GM18502 (cell line): ENCODE measurements around the gene PCSK9.

Experiments used
- ATAC-seq: cut with Tn5 transposase; IDR thresholded peaks from one replicate; pipeline ENCODE4 v1.9.1; 2021; ENCODE audit warnings: mild to moderate bottlenecking; ENCODE audit not compliant: unreplicated experiment, poor library complexity

Gene PCSK9

DNA sequence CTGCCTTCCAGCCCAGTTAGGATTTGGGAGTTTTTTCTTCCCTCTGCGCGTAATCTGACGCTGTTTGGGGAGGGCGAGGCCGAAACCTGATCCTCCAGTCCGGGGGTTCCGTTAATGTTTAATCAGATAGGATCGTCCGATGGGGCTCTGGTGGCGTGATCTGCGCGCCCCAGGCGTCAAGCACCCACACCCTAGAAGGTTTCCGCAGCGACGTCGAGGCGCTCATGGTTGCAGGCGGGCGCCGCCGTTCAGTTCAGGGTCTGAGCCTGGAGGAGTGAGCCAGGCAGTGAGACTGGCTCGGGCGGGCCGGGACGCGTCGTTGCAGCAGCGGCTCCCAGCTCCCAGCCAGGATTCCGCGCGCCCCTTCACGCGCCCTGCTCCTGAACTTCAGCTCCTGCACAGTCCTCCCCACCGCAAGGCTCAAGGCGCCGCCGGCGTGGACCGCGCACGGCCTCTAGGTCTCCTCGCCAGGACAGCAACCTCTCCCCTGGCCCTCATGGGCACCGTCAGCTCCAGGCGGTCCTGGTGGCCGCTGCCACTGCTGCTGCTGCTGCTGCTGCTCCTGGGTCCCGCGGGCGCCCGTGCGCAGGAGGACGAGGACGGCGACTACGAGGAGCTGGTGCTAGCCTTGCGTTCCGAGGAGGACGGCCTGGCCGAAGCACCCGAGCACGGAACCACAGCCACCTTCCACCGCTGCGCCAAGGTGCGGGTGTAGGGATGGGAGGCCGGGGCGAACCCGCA lies at the start of gene PCSK9:
Gene PCSK9, plus strand, starts transcription at position 207 of the 741 bp plus-strand sequence. Its CDS starts 290 bp downstream, at position 497.
- no peak for ATAC-seq

GRCh38 chr1:54989968-54990810 lies 49.2 kb upstream of the PCSK9 start:
- ATAC-seq: no peak

- ATAC-seq: no peak
Measured at GRCh38 chr1:54990916-54991315, 48.4 kb upstream of the PCSK9 start.

DNA sequence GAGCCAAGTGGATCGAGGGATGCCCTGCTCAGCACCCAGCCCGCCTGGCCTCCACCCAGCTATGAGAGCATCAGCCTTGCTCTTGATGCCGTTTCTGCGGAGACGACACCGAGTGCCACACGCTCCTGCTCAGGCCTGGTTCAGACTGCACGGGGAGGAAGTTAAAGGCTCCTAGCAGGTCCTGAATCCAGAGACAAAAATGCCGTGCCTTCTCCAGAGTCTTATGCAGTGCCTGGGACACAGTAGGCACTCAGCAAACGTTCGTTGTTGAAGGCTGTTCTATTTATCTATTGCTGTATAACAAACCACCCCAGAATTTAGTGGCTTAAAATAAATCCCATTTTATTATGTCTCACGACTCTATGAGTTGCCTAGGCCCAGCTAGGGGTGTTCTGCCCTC lies 47.4 kb upstream of the PCSK9 start:
- no peak for ATAC-seq

GRCh38 chr1:54993140-54993539 lies 46.2 kb upstream of the PCSK9 start:
- ATAC-seq: no peak

DNA sequence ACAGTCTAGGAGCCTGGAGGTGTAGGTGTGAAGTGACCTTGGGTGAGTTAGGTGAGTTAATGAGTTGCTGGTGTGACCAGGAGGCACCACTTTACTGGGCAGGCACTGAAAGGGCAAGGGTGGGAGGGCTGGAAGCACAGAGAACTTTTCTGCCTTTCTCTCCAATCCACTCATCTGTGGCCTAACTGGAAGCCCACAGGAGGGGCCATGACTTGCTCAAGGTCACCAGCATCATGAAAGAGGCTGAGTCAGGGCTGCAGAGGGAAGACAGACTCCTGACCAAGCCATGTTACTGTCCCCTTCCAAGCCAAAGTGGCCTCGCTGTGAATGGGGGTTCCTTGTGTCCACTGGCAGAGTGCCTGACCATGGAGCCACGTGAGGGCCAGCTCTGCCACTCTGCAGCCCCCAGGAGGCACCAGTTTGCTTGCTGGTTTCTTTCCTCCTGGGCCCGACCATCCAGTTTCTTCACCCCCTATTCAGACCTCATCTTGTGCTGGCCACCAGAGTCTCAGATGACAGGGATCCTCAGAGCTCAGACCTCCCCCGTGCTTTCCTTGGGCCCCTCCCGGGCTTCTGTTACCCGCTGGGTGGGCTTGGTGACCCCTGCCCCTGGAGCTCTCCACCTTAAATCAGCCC lies 44.9 kb upstream of the PCSK9 start:
- ATAC-seq: no peak

- ATAC-seq: no peak
Measured at GRCh38 chr1:54995013-54995760, 44.2 kb upstream of the PCSK9 start.

- ATAC-seq: no peak
Measured at GRCh38 chr1:54995835-54996234, 43.5 kb upstream of the PCSK9 start.

GRCh38 chr1:54996359-54996868 lies 42.9 kb upstream of the PCSK9 start:
- ATAC-seq: peak; percentile 82

DNA sequence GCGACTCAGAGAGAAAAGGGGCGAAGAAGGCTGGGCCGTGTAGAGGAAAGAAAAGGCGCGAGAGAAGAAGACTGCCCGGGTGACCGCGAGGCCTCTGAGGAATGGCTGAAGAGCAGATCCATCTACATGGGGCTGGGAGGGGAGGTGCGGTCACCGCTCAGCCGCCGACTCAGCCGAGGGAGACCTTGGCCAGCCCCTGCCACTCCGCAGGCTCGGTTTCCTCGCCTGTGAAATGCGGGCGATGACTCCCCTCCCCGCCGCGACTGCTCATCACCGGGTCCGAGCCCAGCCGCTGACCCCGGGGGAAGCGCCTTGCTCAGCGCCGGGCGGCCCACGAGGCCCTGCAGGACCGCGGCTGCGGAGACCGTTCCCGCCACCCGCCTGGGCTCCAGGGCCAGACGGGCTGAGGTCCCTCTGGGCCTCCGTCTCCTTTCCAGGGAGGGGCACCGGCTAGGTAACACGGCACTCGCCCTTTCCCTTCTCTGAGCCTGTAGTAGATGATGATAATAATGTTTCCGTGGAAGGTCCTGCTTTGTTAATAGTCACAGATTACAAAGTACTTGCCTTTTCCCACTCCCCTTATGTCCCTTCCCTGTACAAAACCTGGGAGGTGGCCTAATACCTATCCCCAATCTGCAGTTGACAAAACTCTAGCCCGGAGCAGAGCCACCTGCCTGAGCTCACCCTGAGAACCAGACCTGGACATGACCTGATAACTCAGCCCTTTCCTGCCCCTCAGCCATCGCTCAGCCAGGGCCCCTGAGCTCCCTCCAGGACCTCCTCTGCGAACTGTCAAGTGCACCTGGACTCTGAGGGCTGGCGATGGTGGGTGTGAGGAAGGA lies 42.3 kb upstream of the PCSK9 start:
- no peak for ATAC-seq

DNA sequence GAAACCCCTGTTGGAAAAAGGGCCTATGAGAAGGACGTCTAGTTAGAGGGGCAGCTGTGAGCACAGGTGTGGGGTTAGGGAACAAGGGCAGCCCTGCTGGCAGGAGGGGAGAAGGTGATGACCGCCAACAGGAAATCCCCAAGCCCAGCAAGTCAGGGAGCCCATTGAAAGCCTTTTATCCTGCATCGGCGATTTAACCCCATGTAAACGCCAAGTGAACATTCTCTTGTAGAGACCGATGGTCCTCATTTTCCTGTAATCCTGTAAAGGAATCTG lies 41.7 kb upstream of the PCSK9 start:
- ATAC-seq: no peak

GRCh38 chr1:54998100-54998499 lies 41.2 kb upstream of the PCSK9 start:
- ATAC-seq: no peak

DNA sequence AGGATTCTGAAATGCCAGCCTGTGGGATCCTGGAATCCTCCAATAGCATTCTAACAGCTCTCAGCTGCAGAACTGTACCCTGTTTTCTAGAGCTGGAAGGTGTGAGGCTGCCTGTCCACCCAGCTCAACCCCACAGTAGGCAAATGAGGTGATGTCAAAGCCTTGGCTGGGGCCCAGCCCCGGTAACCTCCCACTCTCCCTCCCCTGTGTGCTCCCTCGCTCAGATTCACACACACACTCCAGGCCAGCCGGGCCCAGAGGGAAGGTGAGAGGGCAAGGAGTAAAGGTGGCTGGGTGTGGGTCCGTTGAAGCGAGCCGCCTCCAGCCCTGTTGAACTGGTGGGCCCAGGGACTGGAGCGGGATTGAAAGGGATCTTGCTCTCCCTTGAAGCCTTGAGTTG lies 40.7 kb upstream of the PCSK9 start, which contains the start of gene BSND:
Gene BSND, plus strand, starts transcription at position 257 of the 400 bp plus-strand sequence. CDS start 254 bp downstream, outside the sequence.
- no peak for ATAC-seq

- no peak for ATAC-seq
Measured at GRCh38 chr1:55000110-55001085, 39.0 kb upstream of the PCSK9 start.

DNA sequence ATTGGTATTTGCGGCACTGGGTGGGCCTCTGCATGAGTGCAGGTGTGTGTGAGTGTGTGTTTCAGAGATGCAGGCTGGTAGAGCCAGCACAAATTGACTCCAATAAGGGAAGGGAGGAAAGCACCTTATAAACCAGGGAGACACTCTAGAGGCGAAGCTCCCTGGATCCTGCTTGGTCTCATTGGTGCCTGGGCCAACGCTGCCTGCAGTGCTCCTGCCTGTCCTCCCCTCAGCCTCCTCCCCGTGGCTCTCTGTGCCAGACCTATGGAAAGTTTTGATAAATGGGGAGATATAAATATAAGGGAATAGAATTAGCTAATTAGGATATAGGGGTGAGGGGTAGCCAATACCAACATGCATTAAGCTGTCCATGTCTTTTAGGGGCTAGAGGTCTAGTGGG lies 38.0 kb upstream of the PCSK9 start:
- ATAC-seq: no peak

DNA sequence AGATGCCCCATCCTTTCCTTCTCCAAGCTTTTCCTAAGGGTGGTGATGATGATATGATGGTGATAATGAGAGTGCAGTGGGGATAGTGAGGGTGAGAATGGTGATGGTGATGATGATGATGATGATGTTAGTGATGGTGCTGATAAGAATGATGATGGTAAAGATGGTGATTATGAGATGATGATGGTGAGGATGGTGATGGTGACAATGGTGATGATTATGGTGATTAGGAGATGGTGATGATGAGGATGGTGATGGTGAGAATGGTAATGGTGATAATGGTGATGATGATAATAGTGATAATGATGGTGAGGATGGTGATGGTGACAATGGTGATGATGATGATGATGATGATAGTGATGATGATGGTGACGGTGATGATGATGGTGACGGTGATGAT lies 36.7 kb upstream of the PCSK9 start:
- ATAC-seq: no peak

GRCh38 chr1:55005351-55006140 lies 33.8 kb upstream of the PCSK9 start:
- ATAC-seq: no peak

DNA sequence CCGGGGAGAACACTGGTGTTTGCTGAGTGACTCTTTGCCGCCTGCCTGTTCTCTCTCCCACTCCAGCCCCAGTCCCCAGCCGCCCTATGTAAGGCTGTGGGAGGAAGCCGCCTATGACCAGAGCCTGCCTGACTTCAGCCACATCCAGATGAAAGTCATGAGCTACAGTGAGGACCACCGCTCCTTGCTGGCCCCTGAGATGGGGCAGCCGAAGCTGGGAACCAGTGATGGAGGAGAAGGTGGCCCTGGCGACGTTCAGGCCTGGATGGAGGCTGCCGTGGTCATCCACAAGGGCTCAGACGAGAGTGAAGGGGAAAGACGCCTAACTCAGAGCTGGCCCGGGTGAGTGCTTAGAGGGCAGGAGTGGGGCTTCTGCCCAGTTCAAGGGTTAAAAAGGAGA lies 32.4 kb upstream of the PCSK9 start:
- ATAC-seq: no peak
